ENCODE results near the gene TRIM65.
"Not testable (repeated sequence)": the region's sequence is repeated elsewhere in the genome, so short reads cannot be mapped to it uniquely, and the experiment has no call there.

The TRIM65 gene

GRCh38 chr17:75864887-75865286 lies 31.9 kb downstream of the TRIM65 start:
- peak overlapping the region; percentile 78 for H3K9ac ChIP-seq (ENCODE audit: low read length)
- peak; percentile 81 for DNase-seq
- peaks cover 25% of the 10 kb centered on the region for H3K4me1 ChIP-seq (ENCODE audit: low read length)
- H3K36me3 ChIP-seq (replicated peaks; ENCODE audit: insufficient read depth, low read length); H3K9me3 ChIP-seq (replicated peaks; ENCODE audit: insufficient read depth, low read length); H3K4me3 ChIP-seq (ENCODE audit: low read length); H4K20me1 ChIP-seq (ENCODE audit: insufficient read depth, low read length); H3K79me2 ChIP-seq (ENCODE audit: low read length); H3K27me3 ChIP-seq (replicated peaks; ENCODE audit: insufficient read depth, low read length); H3K9me2 ChIP-seq (replicated peaks; ENCODE audit: insufficient read depth, low read length): not testable (repeated sequence)
- peak overlapping the region; percentile 83 for H2AFZ ChIP-seq (ENCODE audit: low read length)
- peak overlapping the region; percentile 98 for H3K27ac ChIP-seq (ENCODE audit: low read length)
- peaks cover 19% of the 10 kb centered on the region for H3F3A ChIP-seq (ENCODE audit: insufficient read depth, low read length)
- peak overlapping the region; percentile 90 for H3K4me2 ChIP-seq (ENCODE audit: low read depth, low read length)

GRCh38 chr17:75864448-75864871 lies 32.3 kb downstream of the TRIM65 start:
- peak overlapping the region; percentile 90 for H3K4me2 ChIP-seq (ENCODE audit: low read depth, low read length)
- no peaks in the 10 kb centered on the region for H3K27me3 ChIP-seq (replicated peaks; ENCODE audit: insufficient read depth, low read length)
- peaks cover 19% of the 10 kb centered on the region for H3F3A ChIP-seq (ENCODE audit: insufficient read depth, low read length)
- H3K4me3 ChIP-seq (ENCODE audit: low read length): peak overlapping the region; percentile 28; the same call in 1 of the 2 replicates
- TF ChIP-seq EZH2 (optimal IDR thresholded peaks at IDR 0.05; ENCODE audit: low read depth, low read length) (no peak), CTCF (IDR thresholded peaks at IDR 0.05; ENCODE audit: low read length) (no peak), EZH2phosphoT487 (IDR thresholded peaks at IDR 0.05; ENCODE audit: low read length) (no peak)
- no peaks in the 10 kb centered on the region for H3K9me3 ChIP-seq (replicated peaks; ENCODE audit: insufficient read depth, low read length)
- H3K36me3 ChIP-seq (replicated peaks; ENCODE audit: insufficient read depth, low read length): no peaks in the 10 kb centered on the region
- H3K27ac ChIP-seq (ENCODE audit: low read length): peak overlapping the region; percentile 98
- H3K79me2 ChIP-seq (ENCODE audit: low read length): no peaks in the 10 kb centered on the region
- H2AFZ ChIP-seq (ENCODE audit: low read length): peak overlapping the region; percentile 15; the same call in 1 of the 2 replicates
- no peaks in the 10 kb centered on the region for H4K20me1 ChIP-seq (ENCODE audit: insufficient read depth, low read length)
- peak overlapping the region; percentile 78 for H3K9ac ChIP-seq (ENCODE audit: low read length)
- peaks cover 26% of the 10 kb centered on the region for H3K4me1 ChIP-seq (ENCODE audit: low read length)
- H3K9me2 ChIP-seq (replicated peaks; ENCODE audit: insufficient read depth, low read length): no peaks in the 10 kb centered on the region
- DNase-seq: peak; percentile 95

- TF ChIP-seq EZH2 (optimal IDR thresholded peaks at IDR 0.05; ENCODE audit: low read depth, low read length) (no peak), CTCF (IDR thresholded peaks at IDR 0.05; ENCODE audit: low read length) (no peak), EZH2phosphoT487 (IDR thresholded peaks at IDR 0.05; ENCODE audit: low read length) (no peak)
- Histone ChIP-seq H3K4me1 (ENCODE audit: low read length) (peaks cover 32% of the 10 kb centered on the region), H3K9ac (ENCODE audit: low read length) (no peak overlapping the region)
Observed at GRCh38 chr17:75861927-75862317, 34.8 kb downstream of the TRIM65 start.

GRCh38 chr17:75859358-75859757 lies 37.4 kb downstream of the TRIM65 start:
- not testable (repeated sequence) for H3K4me2 ChIP-seq (ENCODE audit: low read depth, low read length); H3K27me3 ChIP-seq (replicated peaks; ENCODE audit: insufficient read depth, low read length); H3K36me3 ChIP-seq (replicated peaks; ENCODE audit: insufficient read depth, low read length); H4K20me1 ChIP-seq (ENCODE audit: insufficient read depth, low read length); H2AFZ ChIP-seq (ENCODE audit: low read length); DNase-seq; H3K9me2 ChIP-seq (replicated peaks; ENCODE audit: insufficient read depth, low read length); H3K9me3 ChIP-seq (replicated peaks; ENCODE audit: insufficient read depth, low read length); H3K4me3 ChIP-seq (ENCODE audit: low read length); H3K9ac ChIP-seq (ENCODE audit: low read length)
- Histone ChIP-seq H3K4me1 (ENCODE audit: low read length) (peaks cover 20% of the 10 kb centered on the region), H3F3A (ENCODE audit: insufficient read depth, low read length) (peaks cover 16% of the 10 kb centered on the region), H3K27ac (ENCODE audit: low read length) (peak overlapping the region; percentile 74; the same call in 1 of the 2 replicates), H3K79me2 (ENCODE audit: low read length) (peaks cover 15% of the 10 kb centered on the region)

More at GRCh38 chr17:75861927-75862317, 34.8 kb downstream of the TRIM65 start:
- Histone ChIP-seq H3K4me2 (ENCODE audit: low read depth, low read length) (no peak overlapping the region), H3K4me3 (ENCODE audit: low read length) (no peak overlapping the region), H3K27me3 (replicated peaks; ENCODE audit: insufficient read depth, low read length) (no peaks in the 10 kb centered on the region), H3K79me2 (ENCODE audit: low read length) (no peaks in the 10 kb centered on the region), H3K27ac (ENCODE audit: low read length) (no peak overlapping the region), H3F3A (ENCODE audit: insufficient read depth, low read length) (peaks cover 25% of the 10 kb centered on the region), H3K9me2 (replicated peaks; ENCODE audit: insufficient read depth, low read length) (no peaks in the 10 kb centered on the region), H4K20me1 (ENCODE audit: insufficient read depth, low read length) (no peaks in the 10 kb centered on the region), H3K36me3 (replicated peaks; ENCODE audit: insufficient read depth, low read length) (no peaks in the 10 kb centered on the region), H3K9me3 (replicated peaks; ENCODE audit: insufficient read depth, low read length) (no peaks in the 10 kb centered on the region), H2AFZ (ENCODE audit: low read length) (no peak overlapping the region)
- no peak for DNase-seq
